ENCODE data around the gene SH3GL3.

DNA sequence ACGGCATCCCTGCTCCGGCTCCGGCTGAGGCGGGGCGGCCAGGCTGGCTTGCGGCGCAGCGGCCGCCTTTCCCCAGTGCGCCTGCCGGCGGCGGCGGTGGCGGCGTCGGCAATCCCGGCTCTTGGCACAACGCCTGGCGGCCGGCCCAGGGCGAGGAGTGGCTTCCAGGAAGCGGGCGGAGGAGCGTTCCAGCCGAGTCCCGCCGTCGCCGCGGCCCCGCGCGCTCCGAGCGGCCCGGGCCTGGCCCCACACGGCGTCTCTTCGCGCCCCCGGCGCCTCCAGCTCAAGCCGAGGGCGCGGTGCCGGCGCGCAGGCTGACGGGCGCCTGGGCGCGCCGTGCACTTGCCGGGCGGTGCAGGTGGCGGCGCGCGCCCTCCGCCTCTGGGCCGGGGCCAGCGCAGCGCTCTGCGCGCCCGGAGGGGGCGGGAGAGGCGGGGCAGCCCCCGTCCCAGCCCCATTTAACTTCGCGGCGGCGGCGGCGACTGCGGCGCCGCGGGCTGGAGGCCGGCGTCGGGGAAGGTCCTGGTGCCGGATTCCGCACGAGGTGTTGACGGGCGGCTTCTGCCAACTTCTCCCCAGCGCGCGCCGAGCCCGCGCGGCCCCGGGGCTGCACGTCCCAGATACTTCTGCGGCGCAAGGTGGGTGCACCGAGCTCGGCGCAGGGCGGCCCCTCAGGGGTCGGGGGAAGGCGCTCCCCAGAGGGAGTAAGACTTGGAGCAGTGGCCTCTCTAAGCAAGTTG lies 206.7 kb downstream of the SH3GL3 start, which contains the start of gene ADAMTSL3:
- no peak for TF ChIP-seq POLR2A (IDR thresholded peaks at IDR 0.05)
- TF ChIP-seq, protein P1, sequence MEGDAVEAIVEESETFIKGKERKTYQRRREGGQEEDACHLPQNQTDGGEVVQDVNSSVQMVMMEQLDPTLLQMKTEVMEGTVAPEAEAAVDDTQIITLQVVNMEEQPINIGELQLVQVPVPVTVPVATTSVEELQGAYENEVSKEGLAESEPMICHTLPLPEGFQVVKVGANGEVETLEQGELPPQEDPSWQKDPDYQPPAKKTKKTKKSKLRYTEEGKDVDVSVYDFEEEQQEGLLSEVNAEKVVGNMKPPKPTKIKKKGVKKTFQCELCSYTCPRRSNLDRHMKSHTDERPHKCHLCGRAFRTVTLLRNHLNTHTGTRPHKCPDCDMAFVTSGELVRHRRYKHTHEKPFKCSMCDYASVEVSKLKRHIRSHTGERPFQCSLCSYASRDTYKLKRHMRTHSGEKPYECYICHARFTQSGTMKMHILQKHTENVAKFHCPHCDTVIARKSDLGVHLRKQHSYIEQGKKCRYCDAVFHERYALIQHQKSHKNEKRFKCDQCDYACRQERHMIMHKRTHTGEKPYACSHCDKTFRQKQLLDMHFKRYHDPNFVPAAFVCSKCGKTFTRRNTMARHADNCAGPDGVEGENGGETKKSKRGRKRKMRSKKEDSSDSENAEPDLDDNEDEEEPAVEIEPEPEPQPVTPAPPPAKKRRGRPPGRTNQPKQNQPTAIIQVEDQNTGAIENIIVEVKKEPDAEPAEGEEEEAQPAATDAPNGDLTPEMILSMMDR (IDR thresholded peaks at IDR 0.05): peak in 1 of 6 experiments; percentile 11

Data from adrenal gland (tissue), 5 donors.